Measurements from ENCODE around the gene ATP1A4. TPM values are rescaled to one million over a fixed set of nuclear protein-coding genes. Genes with fewer than 3 reads are reported as not detected.

The ATP1A4 gene
- total RNA-seq (ENCODE audit: unreplicated experiment), result not detected
- long read RNA-seq, result 0 reads

- TF ChIP-seq CTCF (IDR thresholded peaks at IDR 0.05; ENCODE audit: partially characterized antibody, unreplicated experiment), result no peak
- H3K4me1 Mint-ChIP-seq (ENCODE audit: low read depth, unreplicated experiment), result no peaks in the 10 kb centered on the region
- no peaks in the 10 kb centered on the region for H3K36me3 Mint-ChIP-seq (ENCODE audit: unreplicated experiment)
- H3K27me3 Mint-ChIP-seq (ENCODE audit: unreplicated experiment), result peaks cover 2% of the 10 kb centered on the region
- no peak for DNase-seq
- no peak within 1 kb of the TSS for H3K27ac Mint-ChIP-seq (ENCODE audit: unreplicated experiment)
- H3K9me3 Mint-ChIP-seq (ENCODE audit: unreplicated experiment), result peaks cover 2% of the 10 kb centered on the region
- H3K4me3 Mint-ChIP-seq (ENCODE audit: unreplicated experiment), result no peak within 1 kb of the TSS
Observed at GRCh38 chr1:160151303-160151702, at the start of gene ATP1A4. ATP1A4 (plus strand) TSS chr1:160151603; CDS start chr1:160152041, 438 bp downstream.

- no peak for DNase-seq
- no peak overlapping the region for H3K4me3 Mint-ChIP-seq (ENCODE audit: unreplicated experiment)
- H3K9me3 Mint-ChIP-seq (ENCODE audit: unreplicated experiment), result peaks cover 6% of the 10 kb centered on the region
- H3K27me3 Mint-ChIP-seq (ENCODE audit: unreplicated experiment), result peaks cover 18% of the 10 kb centered on the region
- H3K4me1 Mint-ChIP-seq (ENCODE audit: low read depth, unreplicated experiment), result peaks cover 28% of the 10 kb centered on the region
- H3K27ac Mint-ChIP-seq (ENCODE audit: unreplicated experiment), result no peak overlapping the region
- no peak for TF ChIP-seq CTCF (IDR thresholded peaks at IDR 0.05; ENCODE audit: partially characterized antibody, unreplicated experiment)
- H3K36me3 Mint-ChIP-seq (ENCODE audit: unreplicated experiment), result no peaks in the 10 kb centered on the region
Observed at GRCh38 chr1:160101717-160102522, 49.5 kb upstream of the ATP1A4 start.

GRCh38 chr1:160103658-160104408, 47.6 kb upstream of the ATP1A4 start:
- H3K36me3 Mint-ChIP-seq (ENCODE audit: unreplicated experiment), result no peaks in the 10 kb centered on the region
- no peak overlapping the region for H3K27ac Mint-ChIP-seq (ENCODE audit: unreplicated experiment)
- H3K4me1 Mint-ChIP-seq (ENCODE audit: low read depth, unreplicated experiment), result peaks cover 21% of the 10 kb centered on the region
- H3K4me3 Mint-ChIP-seq (ENCODE audit: unreplicated experiment), result no peak overlapping the region
- no peak for TF ChIP-seq CTCF (IDR thresholded peaks at IDR 0.05; ENCODE audit: partially characterized antibody, unreplicated experiment)
- peaks cover 15% of the 10 kb centered on the region for H3K27me3 Mint-ChIP-seq (ENCODE audit: unreplicated experiment)
- no peak for DNase-seq
- H3K9me3 Mint-ChIP-seq (ENCODE audit: unreplicated experiment), result peaks cover 2% of the 10 kb centered on the region

GRCh38 chr1:160104486-160104885, 46.9 kb upstream of the ATP1A4 start:
- Mint-ChIP-seq H3K27ac (ENCODE audit: unreplicated experiment) (no peak overlapping the region), H3K27me3 (ENCODE audit: unreplicated experiment) (peaks cover 16% of the 10 kb centered on the region), H3K4me1 (ENCODE audit: low read depth, unreplicated experiment) (peaks cover 23% of the 10 kb centered on the region), H3K4me3 (ENCODE audit: unreplicated experiment) (no peak overlapping the region), H3K9me3 (ENCODE audit: unreplicated experiment) (peaks cover 2% of the 10 kb centered on the region), H3K36me3 (ENCODE audit: unreplicated experiment) (no peaks in the 10 kb centered on the region)
- DNase-seq, result no peak
- no peak for TF ChIP-seq CTCF (IDR thresholded peaks at IDR 0.05; ENCODE audit: partially characterized antibody, unreplicated experiment)

- Mint-ChIP-seq H3K4me1 (ENCODE audit: low read depth, unreplicated experiment) (peaks cover 23% of the 10 kb centered on the region), H3K36me3 (ENCODE audit: unreplicated experiment) (no peaks in the 10 kb centered on the region), H3K27me3 (ENCODE audit: unreplicated experiment) (peaks cover 18% of the 10 kb centered on the region), H3K27ac (ENCODE audit: unreplicated experiment) (no peak overlapping the region), H3K4me3 (ENCODE audit: unreplicated experiment) (no peak overlapping the region), H3K9me3 (ENCODE audit: unreplicated experiment) (peaks cover 2% of the 10 kb centered on the region)
- no peak for DNase-seq
- no peak for TF ChIP-seq CTCF (IDR thresholded peaks at IDR 0.05; ENCODE audit: partially characterized antibody, unreplicated experiment)
Observed at GRCh38 chr1:160105155-160105554, 46.2 kb upstream of the ATP1A4 start.
